H1 (cell line): ENCODE data around the gene CRIP1. TPM values are rescaled to one million over a fixed set of nuclear protein-coding genes. Genes with fewer than 3 reads are reported as not detected.

Experiments used
- CTCF ChIA-PET: fragments of 300-600 bp; sonication (Branson Sonifier 250); formaldehyde crosslinking; loops from one replicate; lab custom pipeline; 2021; ENCODE audit not compliant: partially characterized antibody; lab: Charles Lee
- POLR2A ChIA-PET: fragments of 300-600 bp; sonication (Branson Sonifier 250); formaldehyde crosslinking; loops from one replicate; lab custom pipeline; 2021; ENCODE audit warnings: inconsistent platforms; ENCODE audit not compliant: partially characterized antibody; lab: Charles Lee
- DNase-seq, 2 experiments: peaks; one replicate each; pipeline versions ENCODE4 v3.0.0 to v3.0.0-alpha.2; 2010 to 2022; ENCODE audit warnings: low spot score in 2 of 2, low read depth in 1 of 2, mixed read lengths in 1 of 2
- FAIRE-seq: peaks from 2 replicates; lab custom pipeline; 2011; peaks lifted over from hg19 to GRCh38; lab: Jason Lieb, UNC
- H2AFZ ChIP-seq: 2 replicates; pipeline ENCODE4 v1.8.1; 2012; ENCODE audit warnings: low read length, inconsistent platforms
- H2AK5ac ChIP-seq: 2 replicates; pipeline ENCODE4 v1.6.1; 2013; ENCODE audit warnings: low read depth, low read length
- H2BK120ac ChIP-seq: replicated peaks from 2 replicates; pipeline ENCODE3; 2013; ENCODE audit warnings: low read depth, low read length, inconsistent platforms
- H2BK12ac ChIP-seq: 2 replicates; pipeline ENCODE4 v1.6.1; 2013; ENCODE audit warnings: low read depth, low read length
- H2BK15ac ChIP-seq: 2 replicates; pipeline ENCODE4 v1.6.1; 2013; ENCODE audit warnings: low read length
- H2BK20ac ChIP-seq: 2 replicates; pipeline ENCODE4 v1.6.1; 2013; ENCODE audit warnings: low read length
- H2BK5ac ChIP-seq: 2 replicates; pipeline ENCODE4 v1.6.1; 2013; ENCODE audit warnings: low read depth, low read length
- H3K14ac ChIP-seq: 2 replicates; pipeline ENCODE4 v1.6.1; 2013; ENCODE audit warnings: inconsistent platforms; ENCODE audit not compliant: insufficient read length
- H3K18ac ChIP-seq: 2 replicates; pipeline ENCODE4 v1.6.1; 2013; ENCODE audit warnings: low read length; ENCODE audit errors: extremely low read depth
- H3K23ac ChIP-seq: 2 replicates; pipeline ENCODE4 v1.6.1; 2013; ENCODE audit warnings: inconsistent platforms; ENCODE audit not compliant: insufficient read length
- H3K23me2 ChIP-seq: 2 replicates; pipeline ENCODE4 v1.6.1; 2013; ENCODE audit warnings: low read depth, low read length
- H3K27ac ChIP-seq: 2 replicates; pipeline ENCODE4 v1.6.1; 2011; ENCODE audit warnings: low read depth, low read length, inconsistent platforms
- H3K27me3 ChIP-seq, 4 experiments: replicated peaks in 1 of 4; 1 replicate in 1 of 4; 2 replicates in 3 of 4; pipeline versions ENCODE4 v1.6.1 to v1.8.1; 2011 to 2013; ENCODE audit warnings: low read length in 3 of 4, mild to moderate bottlenecking in 3 of 4, inconsistent platforms in 2 of 4, mixed read lengths in 2 of 4, moderate library complexity in 1 of 4; ENCODE audit not compliant: control insufficient read depth in 3 of 4, insufficient read depth in 3 of 4; ENCODE audit errors: extremely low read depth in 1 of 4
- H3K36me3 ChIP-seq, 4 experiments: 2 replicates each; pipeline versions ENCODE4 v1.6.1 to v1.8.1; 2011 to 2013; ENCODE audit warnings: mild to moderate bottlenecking in 4 of 4, low read length in 3 of 4, moderate library complexity in 2 of 4, control low read depth in 1 of 4, inconsistent platforms in 1 of 4; ENCODE audit not compliant: insufficient read depth in 4 of 4, control insufficient read depth in 2 of 4
- H3K4ac ChIP-seq: replicated peaks from 2 replicates; pipeline ENCODE3; 2013; ENCODE audit warnings: low read length, low read depth, mixed read lengths, inconsistent platforms; ENCODE audit not compliant: insufficient read length
- H3K4me1 ChIP-seq, 4 experiments: replicated peaks in 1 of 4; 1 replicate in 1 of 4; 2 replicates in 3 of 4; pipeline versions ENCODE4 v1.6.1 to v1.8.1; 2011 to 2013; ENCODE audit warnings: low read length in 3 of 4, inconsistent platforms in 2 of 4, mixed read lengths in 1 of 4; ENCODE audit not compliant: insufficient read depth in 4 of 4, control insufficient read depth in 3 of 4
- H3K4me2 ChIP-seq, 2 experiments: 2 replicates each; pipeline versions ENCODE4 v1.6.1 to v1.8.1; 2011 to 2013; ENCODE audit warnings: low read depth in 2 of 2, low read length in 2 of 2, control low read depth in 1 of 2, inconsistent platforms in 1 of 2, mild to moderate bottlenecking in 1 of 2; ENCODE audit not compliant: insufficient read depth in 1 of 2
- H3K4me3 ChIP-seq, 4 experiments: fragments of 200-600, 300-600 bp in 1 of 4; sonication (generic), shearing (Covaris generic), sonication (Bioruptor Twin) in 1 of 4; 2 replicates each; pipeline versions ENCODE4 v1.5.1 to v1.8.1; 2011 to 2016; ENCODE audit warnings: low read length in 4 of 4, low read depth in 3 of 4, control low read depth in 2 of 4, inconsistent platforms in 2 of 4, mild to moderate bottlenecking in 2 of 4, mixed read lengths in 1 of 4, moderate library complexity in 1 of 4; ENCODE audit not compliant: insufficient read depth in 2 of 4; ENCODE audit errors: extremely low read depth in 1 of 4
- H3K56ac ChIP-seq: replicated peaks from 2 replicates; pipeline ENCODE3; 2013; ENCODE audit warnings: low read depth, mild to moderate bottlenecking, mixed read lengths, low read length, inconsistent platforms; ENCODE audit not compliant: insufficient read length
- H3K79me1 ChIP-seq: 2 replicates; pipeline ENCODE4 v1.6.1; 2013; ENCODE audit warnings: low read depth, low read length, control low read depth
- H3K79me2 ChIP-seq, 2 experiments: 2 replicates each; pipeline versions ENCODE4 v1.6.1 to v1.8.1; 2012 to 2013; ENCODE audit warnings: low read length in 2 of 2, mild to moderate bottlenecking in 2 of 2, inconsistent platforms in 1 of 2; ENCODE audit not compliant: insufficient read depth in 2 of 2, control insufficient read depth in 1 of 2
- H3K9ac ChIP-seq, 4 experiments: replicated peaks in 1 of 4; 1 replicate in 1 of 4; 2 replicates in 3 of 4; pipeline versions ENCODE4 v1.6.1 to v1.8.1; 2011 to 2013; ENCODE audit warnings: low read depth in 3 of 4, low read length in 3 of 4, control low read depth in 2 of 4, mild to moderate bottlenecking in 2 of 4, moderate library complexity in 2 of 4, inconsistent platforms in 1 of 4; ENCODE audit errors: extremely low read depth in 1 of 4
- H3K9me3 ChIP-seq, 2 experiments: 2 replicates each; pipeline versions ENCODE4 v1.6.1 to v1.8.1; 2012 to 2013; ENCODE audit warnings: mild to moderate bottlenecking in 2 of 2, moderate library complexity in 2 of 2, control low read depth in 1 of 2, inconsistent platforms in 1 of 2, low read depth in 1 of 2, low read length in 1 of 2, mixed read lengths in 1 of 2; ENCODE audit not compliant: insufficient read depth in 2 of 2
- H4K20me1 ChIP-seq, 2 experiments: replicated peaks in 1 of 2; 2 replicates each; pipeline versions ENCODE3 to v1.8.1; 2011 to 2013; ENCODE audit warnings: inconsistent platforms in 2 of 2, low read length in 2 of 2, mild to moderate bottlenecking in 1 of 2; ENCODE audit not compliant: insufficient read depth in 2 of 2, control insufficient read depth in 1 of 2
- H4K5ac ChIP-seq: 2 replicates; pipeline ENCODE4 v1.6.1; 2013; ENCODE audit warnings: low read length, low read depth, mixed read lengths, inconsistent platforms; ENCODE audit not compliant: insufficient read length
- H4K8ac ChIP-seq: 2 replicates; pipeline ENCODE4 v1.8.0; 2013; ENCODE audit warnings: mild to moderate bottlenecking, moderate library complexity, low read length, inconsistent platforms; ENCODE audit not compliant: insufficient read depth; ENCODE audit errors: extremely low read depth
- H4K91ac ChIP-seq: replicated peaks from 2 replicates; pipeline ENCODE3; 2013; ENCODE audit warnings: low read length, mixed read lengths, inconsistent platforms; ENCODE audit not compliant: insufficient read length
- ASH2L ChIP-seq: fragments of 200-600, 300-600 bp; sonication (generic); IDR thresholded peaks from one replicate; pipeline ENCODE4 v1.7.1; 2017; ENCODE audit warnings: low read length
- ATF3 ChIP-seq: IDR thresholded peaks from 2 replicates; pipeline ENCODE4 v1.6.1; 2011; ENCODE audit warnings: low read depth, mild to moderate bottlenecking, low read length; ENCODE audit not compliant: insufficient read depth
- BACH1 ChIP-seq: IDR thresholded peaks from 2 replicates; pipeline ENCODE4 v1.6.1; 2012; ENCODE audit warnings: low read length, improper control_type of control experiment
- BRCA1 ChIP-seq: IDR thresholded peaks from 2 replicates; pipeline ENCODE4 v1.6.1; 2012; ENCODE audit warnings: low read depth, low read length, improper control_type of control experiment
- CTBP2 ChIP-seq: IDR thresholded peaks from 2 replicates; pipeline ENCODE4 v1.7.0; 2011; ENCODE audit warnings: borderline replicate concordance, mild to moderate bottlenecking, moderate library complexity, mixed read lengths, low read length; ENCODE audit not compliant: insufficient read depth, insufficient read length
- HDAC6 ChIP-seq: IDR thresholded peaks from one replicate; pipeline ENCODE4 v1.7.1; 2012; ENCODE audit warnings: low read depth, mild to moderate bottlenecking, inconsistent platforms, low read length, moderate library complexity
- MAX ChIP-seq: IDR thresholded peaks from 2 replicates; pipeline ENCODE4 v1.6.1; 2012; ENCODE audit warnings: inconsistent platforms
- RAD21 ChIP-seq, 2 experiments: IDR thresholded peaks in 1 of 2; conservative IDR thresholded peaks in 1 of 2; 2 replicates each; pipeline ENCODE4 v1.6.1; 2011; ENCODE audit warnings: low read depth in 2 of 2, low read length in 2 of 2, improper control_type of control experiment in 1 of 2, inconsistent platforms in 1 of 2, mild to moderate bottlenecking in 1 of 2, moderate library complexity in 1 of 2
- SAP30 ChIP-seq: fragments of 300-600 bp; sonication (generic); IDR thresholded peaks from 2 replicates; pipeline ENCODE4 v1.7.1; 2012; ENCODE audit warnings: low read length, moderate library complexity, mild to moderate bottlenecking, inconsistent platforms; ENCODE audit not compliant: insufficient read depth, insufficient replicate concordance
- SP1 ChIP-seq: IDR thresholded peaks from 2 replicates; pipeline ENCODE4 v1.6.1; 2011; ENCODE audit warnings: low read depth, low read length
- WGBS, 2 experiments: shearing (Covaris generic) in 1 of 2; methylation state at CpG; one replicate each; pipeline versions ENCODE4 v1.1.6 to v1.1.7; 2013 to 2015; ENCODE audit warnings: low lambda C conversion rate in 2 of 2, mixed read lengths in 2 of 2, inconsistent platforms in 1 of 2, low coverage in 1 of 2, missing lambda C conversion rate in 1 of 2; ENCODE audit not compliant: insufficient replicate concordance in 2 of 2, insufficient coverage in 1 of 2, insufficient read length in 1 of 2; ENCODE audit errors: extremely low coverage in 1 of 2, missing lambda C conversion rate in 1 of 2; 5-methylcytosine and 5-hydroxymethylcytosine counted together
- polyA plus RNA-seq, 7 experiments: library from polyadenylated mRNA; depleted of rRNA in 3 of 7; stranded (reverse) in 5 of 7; unstranded in 2 of 7; fragments of >200 nt in 5 of 7; fragments of 200-250 nt in 2 of 7; gene quantifications; 1 replicate in 5 of 7; 2 replicates in 1 of 7; 4 replicates in 1 of 7; pipeline versions ENCODE4 v1.2.1 to v1.2.3, GENCODE V29; 2011 to 2013; ENCODE audit warnings: missing spikeins in 2 of 7, mixed read lengths in 2 of 7
- total RNA-seq: library from RNA; stranded (reverse); fragmentation: NEBNext Ultra II Directional; extraction: Animal tissue kit (Norgen Biotek cat#: 25700); gene quantifications from 2 replicates; pipeline ENCODE4 v1.2.1, GENCODE V29; 2021
- TF ChIP-seq, protein P1 (sequence below): IDR thresholded peaks from 2 replicates; pipeline ENCODE4 v1.6.1; 2012; ENCODE audit warnings: low read length, inconsistent platforms

CRIP1 gene
- total and polyA plus RNA-seq, 2 of the 8 experiments (the other 6 are each of a cell fraction or from before 2014, with no cell fraction given) = 1.2 to 2.2 TPM

DNA sequence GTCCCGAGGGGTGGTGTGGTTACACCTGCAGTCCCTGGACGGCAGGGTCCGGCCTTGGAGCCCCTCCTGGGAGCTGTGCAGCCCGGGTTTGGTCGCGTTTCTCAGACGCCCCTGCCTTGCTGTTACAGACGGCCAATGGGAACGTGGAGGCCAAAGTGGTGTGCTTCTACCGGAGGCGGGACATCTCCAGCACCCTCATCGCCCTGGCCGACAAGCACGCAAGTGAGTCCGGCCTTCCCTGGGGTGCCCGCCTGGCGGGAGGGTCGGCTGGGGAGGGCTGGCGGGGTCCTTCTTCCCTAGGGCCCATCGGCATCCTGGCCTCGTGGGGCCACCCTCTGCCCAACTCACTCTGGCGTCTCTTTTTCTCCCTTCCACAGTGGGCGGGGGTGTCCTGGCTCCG, 41.4 kb upstream of the CRIP1 start:
- WGBS, 2 experiments = 92% methylated on average over 19 of the region's 24 CpGs; no CpG with 5 or more reads in 1 of the 2 experiments
- DNase-seq (no peak), FAIRE-seq (no peak)
- peaks cover 0 to 10% of the 10 kb centered on the region in 2 experiments; a peak in 2 of 4 replicates for H3K79me2 ChIP-seq
- no peak overlapping the region for H2BK20ac ChIP-seq
- H3K23ac ChIP-seq = no peak overlapping the region
- no peak overlapping the region for H2AFZ ChIP-seq
- H4K20me1 ChIP-seq = peaks cover 16 to 22% of the 10 kb centered on the region in 2 experiments
- no peaks in the 10 kb centered on the region for H3K9me3 ChIP-seq
- ChIA-PET POLR2A (interaction anchor here (1.7 kb wide), 1 partner anchor 27 kb away, joined by 3 read pairs; no protein-coding TSS in a partner anchor), CTCF (interaction anchor here (1.2 to 2.5 kb wide), 5 partner anchors 11 to 74 kb away, joined by 3 to 8 read pairs (median 4); no protein-coding TSS in a partner anchor)
- H2BK5ac ChIP-seq = no peak overlapping the region
- peaks cover 16% of the 10 kb centered on the region for H3K79me1 ChIP-seq
- H3K9ac ChIP-seq = no peak overlapping the region
- H3K27ac ChIP-seq = no peak overlapping the region
- H4K91ac ChIP-seq = no peak overlapping the region
- H3K56ac ChIP-seq = no peak overlapping the region
- no peaks in the 10 kb centered on the region for H3K27me3 ChIP-seq
- H4K8ac ChIP-seq = no peak overlapping the region; the same call in 1 of the 2 replicates
- H3K36me3 ChIP-seq = peaks cover 0 to 21% (median 11%) of the 10 kb centered on the region in 4 experiments; a peak in 6 of 8 replicates
- no peak overlapping the region for H2AK5ac ChIP-seq
- no peak overlapping the region for H2BK120ac ChIP-seq
- no peaks in the 10 kb centered on the region for H3K4me1 ChIP-seq
- H3K14ac ChIP-seq = no peak overlapping the region
- no peak overlapping the region for H2BK12ac ChIP-seq
- no peak overlapping the region for H2BK15ac ChIP-seq
- H3K4me2 ChIP-seq = no peak overlapping the region
- no peak overlapping the region for H3K4ac ChIP-seq
- H3K4me3 ChIP-seq = no peak overlapping the region
- no peaks in the 10 kb centered on the region for H3K23me2 ChIP-seq
- no peak overlapping the region for H3K18ac ChIP-seq
- H4K5ac ChIP-seq = no peak overlapping the region
- TF ChIP-seq ASH2L = no peak
- no peak for TF ChIP-seq BACH1
- TF ChIP-seq BRCA1 = no peak
- TF ChIP-seq MAX = no peak
- no peak for TF ChIP-seq SAP30
- no peak for TF ChIP-seq SP1
- TF ChIP-seq HDAC6 = no peak
- TF ChIP-seq RAD21 (IDR thresholded peaks at IDR 0.05 in 1 of 2, conservative IDR thresholded peaks at IDR 0.05 in 1 of 2; ENCODE audit: low read depth in 2 of 2, low read length in 2 of 2) = no peak
- TF ChIP-seq CTBP2 = no peak
- TF ChIP-seq, protein P1, sequence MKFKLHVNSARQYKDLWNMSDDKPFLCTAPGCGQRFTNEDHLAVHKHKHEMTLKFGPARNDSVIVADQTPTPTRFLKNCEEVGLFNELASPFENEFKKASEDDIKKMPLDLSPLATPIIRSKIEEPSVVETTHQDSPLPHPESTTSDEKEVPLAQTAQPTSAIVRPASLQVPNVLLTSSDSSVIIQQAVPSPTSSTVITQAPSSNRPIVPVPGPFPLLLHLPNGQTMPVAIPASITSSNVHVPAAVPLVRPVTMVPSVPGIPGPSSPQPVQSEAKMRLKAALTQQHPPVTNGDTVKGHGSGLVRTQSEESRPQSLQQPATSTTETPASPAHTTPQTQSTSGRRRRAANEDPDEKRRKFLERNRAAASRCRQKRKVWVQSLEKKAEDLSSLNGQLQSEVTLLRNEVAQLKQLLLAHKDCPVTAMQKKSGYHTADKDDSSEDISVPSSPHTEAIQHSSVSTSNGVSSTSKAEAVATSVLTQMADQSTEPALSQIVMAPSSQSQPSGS = no peak
- no peak for TF ChIP-seq ATF3
